GM12865 (cell line): Measurements from ENCODE around the gene SLC33A1.

ENCODE experiments used
- DNase-seq: peaks from one replicate; pipeline ENCODE4 v3.0.0; 2010; ENCODE audit warnings: low read depth
- H3K4me3 ChIP-seq: 2 replicates; pipeline ENCODE4 v1.5.1; 2011; ENCODE audit warnings: mild to moderate bottlenecking, low read depth, low read length, control low read depth
- TF ChIP-seq, protein P1 (sequence below): IDR thresholded peaks from 2 replicates; pipeline ENCODE4 v1.5.1; 2011; ENCODE audit warnings: low read length, control low read depth, low read depth, inconsistent platforms; ENCODE audit not compliant: insufficient read depth; ENCODE audit errors: missing control alignments

SLC33A1 gene

GRCh38 chr3:155885292-155885691, 31.1 kb upstream of the SLC33A1 start:
- TF ChIP-seq, protein P1, sequence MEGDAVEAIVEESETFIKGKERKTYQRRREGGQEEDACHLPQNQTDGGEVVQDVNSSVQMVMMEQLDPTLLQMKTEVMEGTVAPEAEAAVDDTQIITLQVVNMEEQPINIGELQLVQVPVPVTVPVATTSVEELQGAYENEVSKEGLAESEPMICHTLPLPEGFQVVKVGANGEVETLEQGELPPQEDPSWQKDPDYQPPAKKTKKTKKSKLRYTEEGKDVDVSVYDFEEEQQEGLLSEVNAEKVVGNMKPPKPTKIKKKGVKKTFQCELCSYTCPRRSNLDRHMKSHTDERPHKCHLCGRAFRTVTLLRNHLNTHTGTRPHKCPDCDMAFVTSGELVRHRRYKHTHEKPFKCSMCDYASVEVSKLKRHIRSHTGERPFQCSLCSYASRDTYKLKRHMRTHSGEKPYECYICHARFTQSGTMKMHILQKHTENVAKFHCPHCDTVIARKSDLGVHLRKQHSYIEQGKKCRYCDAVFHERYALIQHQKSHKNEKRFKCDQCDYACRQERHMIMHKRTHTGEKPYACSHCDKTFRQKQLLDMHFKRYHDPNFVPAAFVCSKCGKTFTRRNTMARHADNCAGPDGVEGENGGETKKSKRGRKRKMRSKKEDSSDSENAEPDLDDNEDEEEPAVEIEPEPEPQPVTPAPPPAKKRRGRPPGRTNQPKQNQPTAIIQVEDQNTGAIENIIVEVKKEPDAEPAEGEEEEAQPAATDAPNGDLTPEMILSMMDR = no peak
- no peak for DNase-seq
- no peak overlapping the region for H3K4me3 ChIP-seq

DNA sequence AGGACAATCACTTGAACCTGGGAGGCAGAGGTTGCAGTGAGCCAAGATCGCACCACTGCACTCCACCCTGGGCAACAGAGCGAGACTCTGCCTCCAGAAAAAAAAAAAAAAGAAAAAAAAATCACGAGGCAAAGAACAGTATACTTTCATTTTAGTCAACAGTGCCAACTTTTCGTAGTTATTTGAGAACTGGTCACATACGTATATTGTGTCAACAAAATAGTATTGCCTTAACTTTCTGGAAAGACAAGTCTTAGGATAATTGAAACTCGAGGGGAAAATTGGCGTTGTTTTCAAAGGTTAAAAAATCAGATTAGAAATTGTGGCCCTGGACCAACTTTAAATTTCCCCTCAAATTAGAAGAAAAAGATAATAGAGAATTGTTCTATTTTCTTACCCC, 30.1 kb upstream of the SLC33A1 start:
- no peak for DNase-seq
- H3K4me3 ChIP-seq = no peak overlapping the region
- TF ChIP-seq, protein P1 = no peak

DNA sequence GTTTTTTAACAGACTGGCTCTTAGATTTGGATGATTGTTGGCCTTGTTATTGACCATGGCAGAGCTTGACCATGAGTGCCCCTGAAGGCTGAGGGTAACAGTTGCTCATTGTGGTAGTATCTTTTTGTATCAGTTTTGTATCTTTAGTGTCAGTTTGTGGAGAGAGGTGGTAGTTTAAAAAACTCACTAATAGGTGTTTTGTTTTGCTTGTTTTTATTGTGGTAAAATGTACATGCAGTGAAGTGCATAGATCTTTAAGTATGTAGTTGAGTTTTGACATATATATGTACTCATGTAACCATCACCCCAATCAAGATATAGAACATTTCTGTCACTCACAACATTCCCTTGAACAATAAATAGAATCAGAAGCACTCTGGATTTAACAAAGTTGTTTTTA, 26.1 kb upstream of the SLC33A1 start:
- TF ChIP-seq, protein P1 = no peak
- DNase-seq = peak; percentile 22
- H3K4me3 ChIP-seq = no peak overlapping the region

GRCh38 chr3:155876503-155876902, 22.3 kb upstream of the SLC33A1 start:
- TF ChIP-seq, protein P1 = no peak
- no peak for DNase-seq
- H3K4me3 ChIP-seq = no peak overlapping the region

DNA sequence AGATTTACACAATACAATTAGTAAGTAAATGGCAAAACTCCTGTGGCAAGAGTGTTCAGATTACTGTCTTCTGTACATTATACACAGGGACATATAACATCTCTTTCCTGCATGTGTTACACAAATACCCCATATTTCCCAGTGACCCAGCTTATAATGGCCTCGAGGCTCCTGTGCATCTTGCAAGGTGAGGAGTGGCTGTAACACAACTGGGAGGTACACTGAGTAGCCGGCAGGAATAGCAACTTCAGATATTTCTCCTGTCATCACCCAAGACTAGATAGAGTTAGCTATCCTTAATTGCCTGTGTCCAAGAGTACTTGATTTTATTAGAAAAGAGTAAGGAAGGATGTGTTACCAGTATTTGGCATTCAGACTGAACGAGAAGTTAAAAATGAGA, 21.8 kb upstream of the SLC33A1 start:
- TF ChIP-seq, protein P1 = no peak
- H3K4me3 ChIP-seq = no peak overlapping the region
- DNase-seq = no peak

- no peak for DNase-seq
- H3K4me3 ChIP-seq = peak overlapping the region; percentile 89
- TF ChIP-seq, protein P1 = no peak
Measured at GRCh38 chr3:155872904-155873646, 18.8 kb upstream of the SLC33A1 start.

GRCh38 chr3:155871746-155872158, 17.5 kb upstream of the SLC33A1 start:
- H3K4me3 ChIP-seq = peak overlapping the region; percentile 89
- TF ChIP-seq, protein P1 = no peak
- no peak for DNase-seq
